ENCODE data around the gene CD7.

The CD7 gene

DNA sequence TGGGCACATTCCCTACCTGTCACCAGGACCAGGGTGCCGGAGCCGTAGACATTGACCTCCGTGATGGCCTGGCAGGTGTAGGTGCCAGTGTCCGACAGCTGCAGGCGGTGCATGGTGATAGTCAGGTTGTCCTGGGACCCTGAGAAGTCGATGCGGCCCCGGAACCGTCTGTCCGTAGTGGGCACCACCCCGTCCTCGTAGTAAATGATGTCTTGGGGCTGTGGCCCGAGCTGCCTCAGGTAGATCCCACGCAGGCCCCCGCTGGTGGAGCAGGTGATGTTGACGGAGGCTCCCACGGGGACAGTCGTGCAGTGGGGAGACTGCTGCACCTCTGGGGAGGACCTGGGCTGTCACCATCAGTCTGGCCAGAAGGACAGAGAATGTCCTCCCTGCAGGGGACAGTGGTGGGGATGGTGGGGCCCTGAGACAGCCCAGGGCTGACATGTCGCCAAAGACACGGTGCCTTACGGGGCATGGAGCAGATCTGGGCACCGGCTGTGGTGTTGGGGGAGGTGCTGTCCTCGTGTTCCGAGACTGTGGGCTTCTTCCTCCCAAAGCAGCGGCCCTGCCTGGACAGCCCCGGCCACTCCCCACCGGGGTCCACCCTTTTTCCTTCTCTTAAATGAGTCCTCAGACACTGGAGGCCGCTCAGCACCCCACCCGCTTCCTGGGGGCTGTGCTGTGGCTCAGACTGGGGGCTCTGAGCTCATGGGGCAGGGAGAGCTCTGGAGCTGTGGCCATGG is 586 bp downstream of the CD7 start:
- FAIRE-seq (no peak), DNase-seq (ENCODE audit: extremely low spot score, insufficient read length, low read depth) (no peak)

GRCh38 chr17:82315703-82316358 is 1.6 kb downstream of the CD7 start:
- FAIRE-seq (no peak), DNase-seq (ENCODE audit: extremely low spot score, insufficient read length, low read depth) (no peak)

GRCh38 chr17:82314727-82315605 is 2.4 kb downstream of the CD7 start:
- DNase-seq (ENCODE audit: extremely low spot score, insufficient read length, low read depth) (no peak), FAIRE-seq (no peak)

DNA sequence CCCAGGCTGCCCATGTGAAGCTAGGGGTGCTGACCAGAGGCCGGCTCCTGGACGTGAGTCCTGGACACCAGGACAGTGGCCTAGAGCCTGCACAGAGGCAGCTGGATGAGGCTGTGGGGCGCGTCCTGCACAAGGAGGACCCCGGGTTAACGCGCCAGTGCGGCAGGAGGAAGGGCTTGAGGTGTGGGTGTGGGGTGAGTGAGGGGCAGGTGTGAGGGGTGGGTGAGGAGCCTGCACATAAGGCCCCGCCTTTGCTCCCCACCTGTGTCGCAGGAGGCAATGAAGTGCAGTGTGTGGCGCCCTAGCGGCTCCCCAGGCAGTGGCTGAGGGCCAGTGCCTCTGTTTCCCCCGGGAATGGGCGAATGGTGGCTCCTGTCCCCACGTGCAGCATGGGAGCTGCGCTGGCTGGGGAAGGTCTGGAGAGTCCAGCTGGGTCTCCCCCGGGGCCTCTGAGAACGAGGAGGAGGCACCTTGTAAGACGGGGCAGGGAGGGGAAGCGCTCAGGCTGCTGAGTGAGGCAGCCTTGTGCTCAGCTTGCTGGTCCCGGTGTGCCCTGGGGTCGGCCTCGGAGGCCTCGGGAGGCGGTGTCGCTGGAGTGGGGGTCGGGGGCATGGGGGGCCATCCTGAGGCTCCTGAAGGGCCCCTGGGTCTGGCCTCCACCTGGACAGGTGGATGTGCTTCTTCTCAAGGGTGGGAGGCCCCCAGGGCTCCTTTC is 3.2 kb downstream of the CD7 start:
- FAIRE-seq: no peak
- DNase-seq (ENCODE audit: extremely low spot score, insufficient read length, low read depth): no peak

DNA sequence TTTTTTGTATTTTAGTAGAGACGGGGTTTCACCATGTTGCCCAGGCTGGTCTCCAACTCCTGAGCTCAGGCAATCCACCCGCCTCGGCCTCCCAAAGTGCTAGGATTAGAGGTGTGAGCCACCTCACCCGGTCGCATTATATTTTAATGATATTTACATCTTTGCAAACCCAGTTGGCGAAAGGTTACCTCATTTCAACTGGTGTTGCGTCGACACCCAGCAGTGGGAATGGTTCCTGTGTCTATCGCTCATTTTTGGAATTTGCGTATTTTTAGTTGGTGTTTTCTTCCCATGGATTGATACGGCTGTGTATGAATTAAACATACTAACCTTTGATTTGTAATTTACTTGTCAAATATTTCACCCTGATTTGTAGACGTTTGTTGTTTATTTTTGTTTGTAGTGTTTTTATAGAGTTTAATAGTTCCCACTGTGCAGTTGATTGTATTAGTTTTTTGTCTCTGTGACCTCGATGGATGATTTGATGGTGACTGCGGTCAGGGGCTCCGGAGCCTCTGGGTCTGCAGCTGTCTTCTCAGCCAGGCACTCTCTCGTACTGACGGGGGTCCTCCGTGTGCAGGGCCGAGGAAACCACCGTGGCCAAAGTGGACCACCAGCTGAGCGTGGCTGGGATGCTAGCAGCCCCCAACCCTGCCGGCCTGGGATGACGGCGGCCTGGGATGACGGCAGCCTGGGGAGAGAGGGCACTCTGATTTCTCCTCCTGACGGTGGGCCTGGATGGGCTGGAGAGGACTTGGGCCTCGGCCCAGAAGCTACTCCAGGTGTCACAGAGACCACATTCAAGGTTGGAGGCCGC is 4.0 kb downstream of the CD7 start:
- DNase-seq (ENCODE audit: extremely low spot score, insufficient read length, low read depth) (no peak), FAIRE-seq (no peak)

DNA sequence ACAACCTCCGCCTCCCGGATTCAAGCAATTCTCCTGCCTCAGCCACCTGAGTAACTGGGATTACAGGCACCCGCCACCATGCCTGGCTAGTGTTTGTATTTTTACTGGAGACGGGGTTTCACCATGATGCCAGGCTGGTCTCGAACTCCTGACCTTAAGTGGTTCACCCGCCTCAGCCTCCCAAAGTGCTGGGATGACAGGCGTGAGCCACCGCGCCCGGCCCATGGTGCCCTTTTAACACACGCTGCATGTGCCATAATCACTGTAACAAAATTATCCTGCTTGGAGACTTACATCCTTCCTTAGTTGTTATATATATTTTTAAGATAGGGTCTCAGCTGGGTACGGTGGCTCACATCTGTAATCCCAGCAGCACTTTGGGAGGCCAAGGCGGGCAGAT is 5.4 kb downstream of the CD7 start:
- no peak for FAIRE-seq

DNA sequence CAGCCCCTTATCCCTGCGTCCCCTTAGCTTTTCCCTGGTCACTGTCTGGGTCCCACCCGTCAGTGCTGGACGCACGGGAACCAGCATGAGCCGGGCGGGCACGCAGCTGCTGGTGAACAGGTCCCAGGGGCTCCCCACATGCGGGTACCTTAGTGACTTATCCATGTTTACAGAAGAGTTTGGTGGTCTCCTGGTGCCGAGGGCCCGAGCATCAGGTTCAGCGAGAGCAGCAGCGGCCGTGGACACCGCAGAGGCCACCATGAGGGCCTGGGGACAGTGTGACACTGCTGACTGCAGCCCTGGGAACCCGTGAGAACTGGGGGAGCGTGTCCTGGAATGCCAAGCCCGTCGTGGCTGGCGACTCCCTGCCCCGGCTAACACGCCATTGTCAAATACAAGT is 6.5 kb downstream of the CD7 start:
- DNase-seq (ENCODE audit: extremely low spot score, insufficient read length, low read depth) (no peak), FAIRE-seq (no peak)

More for the DNA sequence above, 5.4 kb downstream of the CD7 start:
- no peak for DNase-seq (ENCODE audit: extremely low spot score, insufficient read length, low read depth)

GRCh38 chr17:82309656-82310570 is 7.5 kb downstream of the CD7 start:
- DNase-seq (ENCODE audit: extremely low spot score, insufficient read length, low read depth) (no peak), FAIRE-seq (no peak)

GRCh38 chr17:82305727-82306300 is 11.6 kb downstream of the CD7 start:
- no peak for FAIRE-seq
- no peak for DNase-seq (ENCODE audit: extremely low spot score, insufficient read length, low read depth)

GRCh38 chr17:82304826-82305726 is 12.3 kb downstream of the CD7 start:
- no peak for FAIRE-seq
- no peak for DNase-seq (ENCODE audit: extremely low spot score, insufficient read length, low read depth)

DNA sequence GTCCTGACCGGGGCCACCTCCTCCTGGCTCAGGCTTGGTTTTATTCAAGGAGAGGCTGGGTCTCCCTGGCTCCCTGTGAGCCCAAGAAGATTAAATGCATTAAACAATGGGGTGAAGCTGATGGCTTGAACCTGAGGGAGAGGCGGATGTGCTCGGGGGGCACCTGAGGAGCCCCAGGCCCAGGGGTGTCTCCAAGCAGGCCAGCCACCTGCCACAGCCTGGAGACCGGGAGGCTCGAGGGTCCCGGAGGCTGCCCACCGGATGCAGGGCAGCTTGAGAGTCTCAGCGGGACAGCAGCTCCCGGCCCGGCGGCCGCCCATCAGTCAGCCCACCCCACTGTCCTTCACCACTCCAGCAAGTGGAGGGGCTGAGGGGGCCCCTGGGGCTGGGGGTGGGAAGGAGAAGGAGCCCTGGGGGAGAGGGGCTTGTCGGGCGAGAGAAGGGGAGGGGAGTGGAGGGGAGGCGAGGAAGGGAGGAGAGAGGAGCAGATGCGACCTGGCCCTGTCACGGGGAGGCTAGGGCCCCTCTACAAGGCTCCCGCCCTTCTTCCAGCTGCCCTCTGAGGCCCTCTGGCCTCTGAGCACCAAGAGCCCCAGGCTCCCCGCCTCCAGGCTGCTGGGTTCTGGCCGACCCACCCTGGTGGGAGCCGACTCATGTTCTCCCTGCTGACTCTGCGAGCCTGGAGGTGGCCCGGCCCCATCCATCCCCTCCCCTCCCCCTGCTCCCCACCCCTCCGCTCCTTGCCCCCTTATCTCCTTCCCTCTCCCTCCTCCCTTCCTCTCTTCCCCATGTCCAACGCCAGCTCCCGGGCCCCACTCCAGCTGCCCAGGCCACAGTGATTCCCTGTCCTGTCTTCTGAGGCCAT is 13.2 kb downstream of the CD7 start:
- DNase-seq (ENCODE audit: extremely low spot score, insufficient read length, low read depth) (no peak), FAIRE-seq (no peak)

- no peak for DNase-seq (ENCODE audit: extremely low spot score, insufficient read length, low read depth)
- no peak for FAIRE-seq
Observed at GRCh38 chr17:82302991-82303943, 14.1 kb downstream of the CD7 start.

- no peak for FAIRE-seq
- DNase-seq (ENCODE audit: extremely low spot score, insufficient read length, low read depth): no peak
Observed at GRCh38 chr17:82302568-82302963, 14.8 kb downstream of the CD7 start.

- DNase-seq (ENCODE audit: extremely low spot score, insufficient read length, low read depth): no peak
Observed at GRCh38 chr17:82301916-82302567, 15.4 kb downstream of the CD7 start.

More at GRCh38 chr17:82301916-82302567, 15.4 kb downstream of the CD7 start:
- no peak for FAIRE-seq

All from GM18507 (cell line).